Liver (tissue), 9 donors: Measurements from ENCODE around the gene KIF4A. TPM values are rescaled to one million over a fixed set of nuclear protein-coding genes. Genes with fewer than 3 reads are reported as not detected.

ENCODE experiments used
- DNase-seq: peaks from one replicate; pipeline ENCODE4 v3.0.0-alpha.2; 2017; ENCODE audit warnings: low spot score
- H3K27ac ChIP-seq, 2 donors: one replicate each; pipeline ENCODE4 v1.7.0; 2013; ENCODE audit warnings: inconsistent platforms in 2 of 2, low read length in 2 of 2, control low read depth in 1 of 2, low read depth in 1 of 2, mild to moderate bottlenecking in 1 of 2
- H3K27me3 ChIP-seq, 4 donors: one replicate each; pipeline versions ENCODE4 v1.6.1 to v1.7.0; 2013; ENCODE audit warnings: low read length in 3 of 4, inconsistent platforms in 1 of 4, mild to moderate bottlenecking in 1 of 4, moderate library complexity in 1 of 4; ENCODE audit not compliant: control insufficient read depth in 4 of 4, insufficient read depth in 4 of 4
- H3K36me3 ChIP-seq, 4 donors: one replicate each; pipeline versions ENCODE4 v1.6.1 to v1.7.0; 2013; ENCODE audit warnings: low read length in 3 of 4, mild to moderate bottlenecking in 3 of 4, low read depth in 1 of 4, moderate library complexity in 1 of 4; ENCODE audit not compliant: control insufficient read depth in 4 of 4, insufficient read depth in 3 of 4
- H3K4me1 ChIP-seq, 4 donors: one replicate each; pipeline versions ENCODE4 v1.6.1 to v1.7.0; 2013; ENCODE audit warnings: low read length in 3 of 4, mild to moderate bottlenecking in 3 of 4, moderate library complexity in 1 of 4; ENCODE audit not compliant: control insufficient read depth in 4 of 4, insufficient read depth in 4 of 4
- H3K4me3 ChIP-seq, 3 donors: one replicate each; pipeline versions ENCODE4 v1.6.1 to v1.7.0; 2013; ENCODE audit warnings: low read length in 3 of 3, control low read depth in 1 of 3, low read depth in 1 of 3, mild to moderate bottlenecking in 1 of 3
- H3K9ac ChIP-seq, 2 donors: one replicate each; pipeline ENCODE4 v1.7.0; 2013; ENCODE audit warnings: low read length in 2 of 2, mild to moderate bottlenecking in 2 of 2, moderate library complexity in 2 of 2, control low read depth in 1 of 2, low read depth in 1 of 2
- H3K9me3 ChIP-seq, 4 donors: one replicate each; pipeline versions ENCODE4 v1.6.1 to v1.7.0; 2013; ENCODE audit warnings: low read length in 3 of 4; ENCODE audit not compliant: control insufficient read depth in 4 of 4
- CTCF ChIP-seq: fragments of 150-350 bp; IDR thresholded peaks from 2 replicates; pipeline ENCODE4 v1.5.1; 2017; ENCODE audit warnings: improper control_type of control experiment, low read depth, low read length; ENCODE audit not compliant: missing input control
- EGR1 ChIP-seq, 2 donors: IDR thresholded peaks; 2 replicates each; pipeline ENCODE4 v1.6.1; 2016 to 2018; ENCODE audit warnings: antibody characterized with exemption in 2 of 2, low read depth in 2 of 2
- FOXA1 ChIP-seq: IDR thresholded peaks from 2 replicates; pipeline ENCODE4 v1.6.1; 2016; ENCODE audit warnings: antibody characterized with exemption
- FOXA2 ChIP-seq: IDR thresholded peaks from 2 replicates; pipeline ENCODE4 v1.6.1; 2016; ENCODE audit warnings: antibody characterized with exemption
- GABPA ChIP-seq, 2 donors: IDR thresholded peaks in 1 of 2; conservative IDR thresholded peaks in 1 of 2; 2 replicates each; pipeline ENCODE4 v1.6.1; 2016; ENCODE audit warnings: antibody characterized with exemption in 2 of 2, mild to moderate bottlenecking in 1 of 2, moderate library complexity in 1 of 2
- HNF4G ChIP-seq: IDR thresholded peaks from 2 replicates; pipeline ENCODE4 v1.6.1; 2016; ENCODE audit warnings: antibody characterized with exemption
- JUND ChIP-seq, 2 donors: IDR thresholded peaks; 2 replicates each; pipeline ENCODE4 v1.6.1; 2016; ENCODE audit warnings: antibody characterized with exemption in 2 of 2
- NR2F2 ChIP-seq: IDR thresholded peaks from 2 replicates; pipeline ENCODE4 v1.6.1; 2016; ENCODE audit warnings: antibody characterized with exemption
- RAD21 ChIP-seq, 2 donors: IDR thresholded peaks; 2 replicates each; pipeline ENCODE4 v1.6.1; 2016; ENCODE audit warnings: antibody characterized with exemption in 2 of 2, mild to moderate bottlenecking in 2 of 2
- REST ChIP-seq: IDR thresholded peaks from 2 replicates; pipeline ENCODE4 v1.6.1; 2016; ENCODE audit warnings: antibody characterized with exemption, mild to moderate bottlenecking
- RXRA ChIP-seq, 2 donors: IDR thresholded peaks; 2 replicates each; pipeline ENCODE4 v1.6.1; 2017 to 2018; ENCODE audit warnings: antibody characterized with exemption in 2 of 2, mild to moderate bottlenecking in 1 of 2
- SP1 ChIP-seq: IDR thresholded peaks from 2 replicates; pipeline ENCODE4 v1.6.1; 2018; ENCODE audit warnings: antibody characterized with exemption, mild to moderate bottlenecking
- TAF1 ChIP-seq: conservative IDR thresholded peaks from 2 replicates; pipeline ENCODE4 v1.6.1; 2016; ENCODE audit warnings: antibody characterized with exemption, mild to moderate bottlenecking
- YY1 ChIP-seq: IDR thresholded peaks from 2 replicates; pipeline ENCODE4 v1.6.1; 2016; ENCODE audit warnings: antibody characterized with exemption, mild to moderate bottlenecking
- WGBS: extraction: QIAGEN DNeasy Blood & Tissue Kit; methylation state at CpG from one replicate; pipeline ENCODE4 v1.1.7; 2013; 5-methylcytosine and 5-hydroxymethylcytosine counted together
- polyA plus RNA-seq, 2 donors: library from polyadenylated mRNA; stranded (reverse) in 1 of 2; unstranded in 1 of 2; fragments of 200-250 nt in 1 of 2; fragments of >200 nt in 1 of 2; fragmentation: Nextera tagmentation in 1 of 2; extraction: Ambion mirVana in 1 of 2; gene quantifications; one replicate each; pipeline versions ENCODE4 v1.2.1 to v1.2.3, GENCODE V29; 2013 to 2015
- total RNA-seq, 2 donors: library from RNA; depleted of rRNA; stranded (reverse); fragments of >200 nt; gene quantifications; one replicate each; pipeline ENCODE4 v1.2.3, GENCODE V29; 2014
- TF ChIP-seq, protein P1 (sequence below): IDR thresholded peaks from 2 replicates; pipeline ENCODE4 v1.6.1; 2016; ENCODE audit warnings: antibody characterized with exemption
- TF ChIP-seq, protein P2 (sequence below): IDR thresholded peaks from 2 replicates; pipeline ENCODE4 v1.6.1; 2016; ENCODE audit warnings: antibody characterized with exemption
- TF ChIP-seq, protein P3 (sequence below): IDR thresholded peaks from 2 replicates; pipeline ENCODE4 v1.6.1; 2016; ENCODE audit warnings: antibody characterized with exemption
- donor health status: healthy.
- donor health status: healthy.
- donor health status: healthy.
- donor health status: healthy.
- donor health status: healthy.

KIF4A gene
- total and polyA plus RNA-seq, 4 donors = under 0.01 to 17.3 (median 0.50) TPM

GRCh38 chrX:70466968-70467367 is 177.1 kb downstream of the KIF4A start:
- no peak overlapping the region for H3K27ac ChIP-seq
- H3K9ac ChIP-seq = no peak overlapping the region
- H3K27me3 ChIP-seq = no peaks in the 10 kb centered on the region
- TF ChIP-seq FOXA2 (no peak), SP1 (no peak), RXRA (IDR thresholded peaks at IDR 0.05) (no peak), EGR1 (IDR thresholded peaks at IDR 0.05; ENCODE audit: low read depth in 2 of 2) (no peak), YY1 (no peak), NR2F2 (no peak)
- TF ChIP-seq, protein P1, sequence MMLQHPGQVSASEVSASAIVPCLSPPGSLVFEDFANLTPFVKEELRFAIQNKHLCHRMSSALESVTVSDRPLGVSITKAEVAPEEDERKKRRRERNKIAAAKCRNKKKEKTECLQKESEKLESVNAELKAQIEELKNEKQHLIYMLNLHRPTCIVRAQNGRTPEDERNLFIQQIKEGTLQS = no peak
- TF ChIP-seq, protein P2, sequence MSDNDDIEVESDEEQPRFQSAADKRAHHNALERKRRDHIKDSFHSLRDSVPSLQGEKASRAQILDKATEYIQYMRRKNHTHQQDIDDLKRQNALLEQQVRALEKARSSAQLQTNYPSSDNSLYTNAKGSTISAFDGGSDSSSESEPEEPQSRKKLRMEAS = no peak
- TF ChIP-seq, protein P3, sequence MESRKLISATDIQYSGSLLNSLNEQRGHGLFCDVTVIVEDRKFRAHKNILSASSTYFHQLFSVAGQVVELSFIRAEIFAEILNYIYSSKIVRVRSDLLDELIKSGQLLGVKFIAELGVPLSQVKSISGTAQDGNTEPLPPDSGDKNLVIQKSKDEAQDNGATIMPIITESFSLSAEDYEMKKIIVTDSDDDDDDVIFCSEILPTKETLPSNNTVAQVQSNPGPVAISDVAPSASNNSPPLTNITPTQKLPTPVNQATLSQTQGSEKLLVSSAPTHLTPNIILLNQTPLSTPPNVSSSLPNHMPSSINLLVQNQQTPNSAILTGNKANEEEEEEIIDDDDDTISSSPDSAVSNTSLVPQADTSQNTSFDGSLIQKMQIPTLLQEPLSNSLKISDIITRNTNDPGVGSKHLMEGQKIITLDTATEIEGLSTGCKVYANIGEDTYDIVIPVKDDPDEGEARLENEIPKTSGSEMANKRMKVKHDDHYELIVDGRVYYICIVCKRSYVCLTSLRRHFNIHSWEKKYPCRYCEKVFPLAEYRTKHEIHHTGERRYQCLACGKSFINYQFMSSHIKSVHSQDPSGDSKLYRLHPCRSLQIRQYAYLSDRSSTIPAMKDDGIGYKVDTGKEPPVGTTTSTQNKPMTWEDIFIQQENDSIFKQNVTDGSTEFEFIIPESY = no peak
- H3K9me3 ChIP-seq = no peaks in the 10 kb centered on the region
- no peak for DNase-seq
- H3K36me3 ChIP-seq = no peaks in the 10 kb centered on the region
- no peaks in the 10 kb centered on the region for H3K4me1 ChIP-seq
- H3K4me3 ChIP-seq = no peak overlapping the region

DNA sequence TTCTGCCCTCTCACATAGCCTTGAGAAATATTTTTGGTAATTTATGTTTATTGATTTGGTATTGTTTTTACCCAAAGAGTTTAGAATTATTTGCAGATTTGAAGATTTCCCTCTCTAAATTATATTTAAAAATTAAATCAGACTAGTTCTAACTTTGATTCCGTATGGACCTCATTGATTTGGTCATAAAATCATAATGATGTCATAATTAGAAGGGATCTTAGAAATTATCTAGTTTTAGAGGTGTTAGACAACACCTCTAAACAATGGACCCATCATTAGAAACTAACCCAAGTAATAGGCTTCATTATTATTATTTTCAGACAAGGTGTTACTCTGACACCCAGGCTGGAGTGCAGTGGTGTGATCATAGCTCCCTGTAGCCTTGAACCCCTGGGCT is 178.8 kb downstream of the KIF4A start:
- H3K9me3 ChIP-seq = no peaks in the 10 kb centered on the region

More for the DNA sequence above, 178.8 kb downstream of the KIF4A start:
- no peaks in the 10 kb centered on the region for H3K27me3 ChIP-seq
- no peaks in the 10 kb centered on the region for H3K36me3 ChIP-seq
- no peak overlapping the region for H3K9ac ChIP-seq
- DNase-seq = no peak
- TF ChIP-seq RXRA (IDR thresholded peaks at IDR 0.05) (no peak), FOXA2 (no peak), SP1 (no peak), JUND (IDR thresholded peaks at IDR 0.05) (no peak), EGR1 (IDR thresholded peaks at IDR 0.05; ENCODE audit: low read depth in 2 of 2) (no peak), FOXA1 (no peak), GABPA (IDR thresholded peaks at IDR 0.05 in 1 of 2, conservative IDR thresholded peaks at IDR 0.05 in 1 of 2) (no peak), RAD21 (IDR thresholded peaks at IDR 0.05) (no peak), CTCF (no peak), NR2F2 (no peak), YY1 (no peak), REST (no peak), TAF1 (no peak), HNF4G (no peak)
- TF ChIP-seq, protein P1 = no peak
- TF ChIP-seq, protein P3 = no peak
- H3K4me3 ChIP-seq = no peak overlapping the region
- 94% methylated on average over 1 of the region's 1 CpG for WGBS
- H3K4me1 ChIP-seq = no peaks in the 10 kb centered on the region
- no peak overlapping the region for H3K27ac ChIP-seq
